GM19468 (cell line): ENCODE measurements around the gene CHST14.
"Not testable (repeated sequence)": the region's sequence is repeated elsewhere in the genome, so short reads cannot be mapped to it uniquely, and the experiment has no call there.

Source experiments
- ATAC-seq: cut with Tn5 transposase; IDR thresholded peaks from one replicate; pipeline ENCODE4 v1.9.1; 2021; ENCODE audit warnings: mild to moderate bottlenecking, moderate library complexity, moderate number of reproducible peaks; ENCODE audit not compliant: unreplicated experiment; ENCODE audit errors: extremely low read depth

Gene CHST14

GRCh38 chr15:40439960-40440742 is 30.6 kb upstream of the CHST14 start:
- no peak for ATAC-seq

- ATAC-seq = peak; percentile 64
These were observed 29.8 kb upstream of the CHST14 start, which contains the start of gene BAHD1 for GRCh38 chr15:40440743-40441564. Gene BAHD1, plus strand, starts transcription at chr15:40440953. Its CDS starts 17,512 bp downstream, at chr15:40458465.

GRCh38 chr15:40441565-40442531 is 28.9 kb upstream of the CHST14 start:
- no peak for ATAC-seq

DNA sequence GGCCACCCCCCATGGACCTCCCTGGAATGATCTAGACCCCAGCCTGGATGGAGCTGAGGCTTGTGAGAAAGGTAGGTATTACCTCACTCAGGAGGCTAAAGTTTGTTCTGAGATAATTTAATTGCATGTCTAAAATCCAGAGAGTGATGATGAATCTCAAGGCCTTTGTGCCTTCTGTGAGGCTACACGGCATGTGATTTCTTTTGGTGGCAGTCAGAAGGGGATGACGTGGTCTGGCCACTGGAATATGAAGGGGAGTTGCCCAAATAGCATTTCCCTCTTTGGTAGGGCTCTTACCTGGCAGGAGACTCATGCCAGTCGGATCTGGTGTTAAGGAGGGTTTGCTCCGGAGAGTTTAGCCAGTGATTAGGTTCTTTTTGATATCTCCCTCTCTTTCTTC is 27.5 kb upstream of the CHST14 start:
- ATAC-seq = no peak

DNA sequence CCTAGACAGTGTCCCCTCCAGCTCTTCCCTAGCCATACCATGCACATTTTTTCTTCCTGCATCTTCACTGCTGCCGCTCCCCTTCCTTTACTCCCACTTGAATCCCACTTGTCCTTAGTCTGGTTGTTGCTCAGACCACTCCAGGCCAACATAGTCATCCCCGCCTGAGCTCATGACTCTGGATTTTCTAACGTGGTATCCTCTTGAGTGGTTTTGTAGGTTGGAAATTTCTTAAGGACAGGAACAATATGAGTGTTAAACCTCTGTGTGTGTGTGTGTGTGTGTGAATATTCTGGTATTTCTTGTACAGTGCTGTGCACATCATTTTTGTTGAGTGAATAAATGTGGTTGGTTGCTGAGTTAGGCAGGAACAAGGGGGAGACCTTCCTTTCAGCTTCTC is 26.9 kb upstream of the CHST14 start:
- ATAC-seq = no peak

DNA sequence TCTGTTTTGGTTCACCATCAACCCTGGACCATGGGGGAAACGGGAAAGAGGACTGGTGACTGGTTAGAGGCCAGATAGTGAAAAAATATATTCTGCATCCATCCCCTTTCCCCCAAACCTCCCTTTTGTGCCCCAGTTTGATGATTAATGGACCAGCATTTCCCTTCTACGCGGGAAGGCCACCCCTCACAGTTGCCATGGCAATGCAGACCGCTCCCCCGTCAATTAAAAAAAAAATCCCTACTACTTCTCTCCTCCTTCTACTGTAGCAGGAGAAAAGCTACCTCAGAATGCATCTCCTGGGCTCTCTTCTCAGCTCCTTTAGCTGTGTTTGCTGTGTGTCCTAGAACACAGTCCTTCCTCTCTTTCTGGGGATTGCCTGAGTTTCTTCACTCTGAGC is 26.0 kb upstream of the CHST14 start:
- no peak for ATAC-seq

DNA sequence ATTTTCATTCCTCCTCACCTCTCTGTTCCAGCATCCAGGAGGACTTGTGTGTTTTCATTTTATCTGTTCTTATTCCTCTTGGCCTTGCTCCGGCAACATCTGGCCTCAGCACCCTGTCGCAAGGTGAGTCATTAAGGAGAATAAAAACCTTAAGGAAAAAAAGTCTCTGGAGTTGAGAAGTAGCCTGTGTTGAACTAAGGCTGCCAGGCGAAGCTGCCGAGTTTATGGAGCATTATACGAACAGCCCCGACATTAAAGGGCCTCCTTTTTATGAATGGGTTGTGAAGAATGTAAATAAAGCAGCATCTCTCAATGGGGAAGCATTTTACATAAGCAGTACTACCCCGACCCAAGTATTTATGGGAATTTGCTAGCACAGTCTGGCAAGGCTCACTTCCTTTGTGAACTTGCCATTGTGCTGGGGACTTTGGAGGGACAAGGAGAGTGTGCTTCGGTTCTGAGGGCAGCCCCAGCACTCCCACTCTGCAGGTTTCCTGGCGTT is 25.3 kb upstream of the CHST14 start:
- ATAC-seq = no peak

DNA sequence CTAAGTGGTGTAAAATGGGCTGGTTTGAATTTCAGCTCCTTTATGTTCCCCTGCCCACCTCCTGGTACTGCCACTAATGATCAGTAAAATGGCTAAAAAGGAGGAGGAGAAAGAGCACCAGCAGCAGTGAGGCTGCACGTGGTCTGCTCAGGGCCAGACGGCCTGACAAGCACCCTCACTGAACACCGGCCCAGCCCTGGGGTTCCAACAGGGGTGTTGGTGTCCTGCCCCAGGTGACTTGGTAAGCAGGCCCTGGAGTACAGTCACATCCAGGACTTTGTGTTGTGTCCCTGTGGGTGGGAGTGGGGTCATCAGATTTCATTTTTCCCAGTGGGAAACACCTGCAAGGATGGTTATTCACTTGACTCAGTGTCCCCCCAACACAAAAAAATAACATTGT is 24.6 kb upstream of the CHST14 start:
- no peak for ATAC-seq

DNA sequence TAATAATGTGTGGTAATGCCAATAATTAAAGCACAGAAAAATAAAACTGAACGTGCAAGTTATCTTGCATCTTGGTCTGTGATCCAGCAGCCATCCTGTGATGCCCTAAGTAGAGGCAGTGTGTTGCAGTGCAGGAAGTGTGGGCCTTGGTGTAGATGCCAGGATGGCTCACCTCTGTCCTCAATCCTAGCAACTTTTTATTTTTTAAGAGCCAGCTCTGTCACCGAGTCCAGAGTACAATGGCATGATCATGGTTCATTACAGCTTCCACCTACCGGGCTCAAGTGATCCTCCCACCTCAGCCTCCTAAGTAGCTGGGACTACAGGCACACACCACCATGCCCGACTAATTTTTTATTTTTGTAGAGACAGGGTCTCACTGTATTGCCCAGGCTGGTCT is 22.4 kb upstream of the CHST14 start:
- ATAC-seq = no peak

DNA sequence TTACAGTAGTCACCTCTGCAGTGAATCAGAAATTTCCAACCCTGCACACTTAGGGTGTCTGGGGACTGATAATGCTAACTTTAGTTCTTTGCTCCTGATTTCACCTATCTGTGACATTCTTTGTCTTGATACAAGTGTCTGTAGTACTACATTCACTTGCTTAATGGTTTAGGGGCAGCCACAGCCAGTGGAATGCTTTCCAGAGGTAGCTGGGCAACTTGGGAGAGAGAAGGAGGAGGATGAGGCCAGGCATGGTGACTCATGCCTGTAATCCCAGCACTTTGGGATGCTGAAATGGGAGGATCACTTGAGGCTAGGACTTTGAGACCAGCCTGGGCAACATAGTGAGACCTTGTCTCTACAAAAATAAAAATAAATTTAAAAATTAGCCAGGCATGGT is 21.5 kb upstream of the CHST14 start:
- ATAC-seq = no peak

DNA sequence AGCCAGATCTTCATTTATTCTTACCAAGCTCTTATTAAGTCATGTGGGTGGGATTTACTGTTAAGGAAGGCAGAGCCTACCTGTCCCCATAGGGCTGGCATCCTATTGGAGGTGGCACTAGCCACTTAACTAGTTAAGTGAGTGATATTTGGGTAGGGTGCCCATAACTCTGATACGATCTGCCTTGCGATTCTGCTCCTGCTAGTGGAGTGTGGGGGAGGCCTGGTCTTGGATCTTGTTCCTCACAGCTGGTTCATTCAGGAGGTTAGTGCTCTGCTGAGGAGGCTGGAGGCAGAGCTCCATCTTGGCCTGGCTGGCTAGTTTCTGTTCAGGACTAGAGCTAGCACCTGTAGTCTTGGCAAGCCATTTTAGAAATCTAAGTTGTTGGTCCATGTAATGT is 20.7 kb upstream of the CHST14 start:
- no peak for ATAC-seq

DNA sequence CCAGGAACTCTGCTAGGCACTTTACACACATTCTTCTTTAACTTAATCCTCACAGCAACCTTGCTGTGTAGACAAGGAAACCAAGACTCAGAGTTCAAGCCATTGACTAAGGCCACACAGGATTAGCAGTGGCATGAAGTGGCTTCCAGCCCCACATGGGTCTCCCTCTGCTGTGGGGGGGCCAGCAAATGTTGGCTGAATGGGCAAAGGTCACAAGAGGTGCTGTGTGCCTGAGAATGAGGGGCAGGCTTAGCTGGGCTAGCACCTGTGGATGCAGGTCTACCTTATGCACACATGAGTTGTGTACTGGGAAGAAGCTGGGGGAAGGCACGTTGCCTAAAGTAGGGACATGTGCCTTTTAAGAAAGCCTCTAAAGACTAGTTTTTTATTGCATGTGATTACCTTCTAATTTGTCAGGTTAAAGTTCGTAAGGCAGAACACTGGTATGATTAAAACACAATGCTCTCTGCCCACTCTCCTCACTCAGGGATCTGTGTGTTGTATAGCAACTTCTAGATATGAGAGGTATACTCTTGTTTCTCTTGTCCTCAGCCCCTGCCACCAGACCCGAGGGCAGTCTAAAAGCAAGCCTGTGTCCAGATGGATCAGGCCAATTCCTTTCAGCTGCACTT is 19.1 kb upstream of the CHST14 start:
- ATAC-seq = no peak

GRCh38 chr15:40452296-40453090 is 18.3 kb upstream of the CHST14 start:
- no peak for ATAC-seq

DNA sequence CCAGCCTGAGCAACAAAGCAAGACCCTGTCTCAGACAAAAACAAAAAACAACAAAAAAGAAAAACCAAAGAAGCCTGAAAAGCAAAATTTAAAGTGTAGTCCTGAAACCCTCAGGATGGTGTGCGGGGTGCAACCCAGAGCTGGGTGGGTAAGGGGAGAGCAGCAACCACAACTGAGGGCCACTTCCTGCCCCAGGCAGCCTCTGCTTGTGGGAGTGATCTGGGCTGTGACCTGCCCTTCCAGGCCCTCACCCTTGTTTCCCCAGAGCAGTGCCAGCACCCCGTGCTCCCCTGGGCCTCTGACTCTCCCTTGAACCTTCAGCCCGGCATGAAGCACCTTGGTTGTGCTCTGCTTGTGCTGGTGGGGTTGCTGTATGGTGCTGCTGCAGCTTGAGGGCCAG is 16.8 kb upstream of the CHST14 start:
- not testable (repeated sequence) for ATAC-seq

DNA sequence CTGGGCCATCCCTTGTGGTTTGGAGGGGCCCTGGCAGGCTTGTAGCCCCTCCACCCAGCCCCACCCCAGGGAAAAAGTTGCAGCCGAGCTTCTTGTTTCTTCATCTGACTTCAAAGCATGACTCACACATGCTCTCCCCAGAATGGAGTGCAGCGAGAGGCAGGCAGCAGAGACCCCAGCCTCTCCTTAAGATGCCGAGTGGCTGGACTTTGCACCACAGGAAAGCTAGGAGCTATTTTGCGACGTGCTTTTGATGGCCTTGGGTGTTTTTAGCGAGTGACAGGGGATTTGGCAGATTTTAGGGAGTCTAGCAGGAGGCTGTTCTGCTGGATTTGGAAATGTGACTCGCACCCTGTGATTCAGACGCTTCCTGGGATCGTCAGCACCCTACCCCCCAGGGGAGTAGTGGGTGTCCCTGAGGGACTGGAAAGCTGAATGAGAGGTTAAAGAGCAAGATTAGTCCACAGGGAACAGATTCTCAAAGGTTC is 15.8 kb upstream of the CHST14 start:
- no peak for ATAC-seq

DNA sequence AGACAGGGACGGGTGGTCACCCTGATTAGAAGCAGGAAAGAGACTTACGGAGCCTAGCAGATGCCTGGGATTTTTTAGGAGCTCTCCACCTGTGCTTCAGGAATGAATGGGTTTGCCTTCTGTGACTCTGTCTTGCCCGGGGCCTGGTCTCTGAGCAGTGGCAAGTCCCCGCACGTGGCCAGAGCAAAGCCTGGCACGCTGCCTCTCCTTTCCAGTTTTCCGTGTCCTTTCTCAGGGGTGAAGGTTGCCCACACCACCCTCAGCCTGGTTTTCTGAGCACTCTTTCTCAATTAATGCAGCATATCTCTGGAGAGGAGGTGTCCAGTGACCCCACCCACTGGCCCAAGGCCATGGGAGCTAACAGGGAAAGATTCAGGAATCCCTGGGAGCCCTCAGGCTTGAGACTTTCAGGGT is 14.5 kb upstream of the CHST14 start:
- no peak for ATAC-seq

GRCh38 chr15:40456738-40457137 is 14.0 kb upstream of the CHST14 start:
- no peak for ATAC-seq

- ATAC-seq = no peak
These were observed 12.1 kb upstream of the CHST14 start for GRCh38 chr15:40458495-40459371.
